GM10266 (cell line): ENCODE results near the gene ELMOD3.
A peak's percentile ranks its signal among the peaks of the same experiment; 100 is the strongest.

ENCODE experiments used
- DNase-seq: peaks from one replicate; pipeline ENCODE4 v3.0.0; 2012; ENCODE audit errors: extremely low spot score
- CTCF ChIP-seq: IDR thresholded peaks from 2 replicates; pipeline ENCODE4 v1.5.1; 2012; ENCODE audit warnings: mild to moderate bottlenecking, low read depth; ENCODE audit not compliant: control insufficient read depth, insufficient read depth; ENCODE audit errors: missing control alignments

The ELMOD3 gene

GRCh38 chr2:85420536-85421259 lies 66.1 kb downstream of the ELMOD3 start:
- DNase-seq = peak; percentile 88
- peak; percentile 99 for TF ChIP-seq CTCF

- no peak for TF ChIP-seq CTCF
- DNase-seq = no peak
Measured at GRCh38 chr2:85421260-85422071, 66.9 kb downstream of the ELMOD3 start.

GRCh38 chr2:85422072-85422457 lies 67.5 kb downstream of the ELMOD3 start:
- no peak for DNase-seq
- no peak for TF ChIP-seq CTCF

GRCh38 chr2:85423525-85423924 lies 69.0 kb downstream of the ELMOD3 start:
- DNase-seq = no peak

GRCh38 chr2:85425588-85425987 lies 71.0 kb downstream of the ELMOD3 start:
- TF ChIP-seq CTCF = no peak
- no peak for DNase-seq

More at GRCh38 chr2:85423525-85423924, 69.0 kb downstream of the ELMOD3 start:
- TF ChIP-seq CTCF = no peak

- no peak for TF ChIP-seq CTCF
- DNase-seq = no peak
Measured at GRCh38 chr2:85427300-85427835, 72.8 kb downstream of the ELMOD3 start.
